Right lobe of liver (tissue), 6 donors: ENCODE results near the gene TRAF6. TPM values are rescaled to one million over a fixed set of nuclear protein-coding genes. Genes with fewer than 3 reads are reported as not detected.
A peak's percentile ranks its signal among the peaks of the same experiment; 100 is the strongest.

Experiments used
- ATAC-seq, 4 donors: fragments of 200-7000 bp; cut with Tn5 transposase; one replicate each; pipeline ENCODE4 v1.9.1; 2020; ENCODE audit warnings: mild to moderate bottlenecking in 4 of 4, moderate library complexity in 4 of 4
- DNase-seq, 3 donors: peaks; one replicate each; pipeline ENCODE4 v3.0.0-alpha.2; 2020
- H3K27ac ChIP-seq, 3 donors: fragments of 200-600 bp; one replicate each; pipeline ENCODE4 v1.8.0; 2022
- H3K27me3 ChIP-seq, 2 donors: fragments of 200-600 bp; one replicate each; pipeline ENCODE4 v1.8.0; 2022
- H3K36me3 ChIP-seq, 4 donors: fragments of 200-600 bp; sonication (generic) in 1 of 4; one replicate each; pipeline versions ENCODE4 v1.5.1 to v1.8.0; 2017 to 2022; ENCODE audit warnings: control low read depth in 1 of 4
- H3K4me1 ChIP-seq, 4 donors: fragments of 200-600 bp; sonication (generic) in 1 of 4; one replicate each; pipeline versions ENCODE4 v1.5.1 to v1.8.0; 2017 to 2022; ENCODE audit warnings: control low read depth in 1 of 4
- H3K4me3 ChIP-seq, 3 donors: fragments of 200-600 bp; one replicate each; pipeline ENCODE4 v1.8.0; 2022
- H3K9me3 ChIP-seq, 4 donors: fragments of 200-600 bp; sonication (generic) in 1 of 4; one replicate each; pipeline versions ENCODE4 v1.5.1 to v1.8.0; 2017 to 2022; ENCODE audit warnings: control low read depth in 1 of 4
- CTCF ChIP-seq, 4 donors: fragments of 200-600 bp in 3 of 4; fragments of 450-650 bp in 1 of 4; IDR thresholded peaks; one replicate each; pipeline versions ENCODE4 v1.5.1 to v1.8.0; 2016 to 2022; ENCODE audit warnings: antibody characterized with exemption in 4 of 4, mild to moderate bottlenecking in 2 of 4
- POLR2A ChIP-seq: fragments of 450-650 bp; IDR thresholded peaks from one replicate; pipeline ENCODE4 v1.6.1; 2017; ENCODE audit warnings: antibody characterized with exemption, mild to moderate bottlenecking
- WGBS: methylation state at CpG from one replicate; pipeline ENCODE4 v1.1.6; 2018; ENCODE audit warnings: low coverage, low lambda C conversion rate; ENCODE audit not compliant: insufficient coverage; ENCODE audit errors: missing lambda C conversion rate; 5-methylcytosine and 5-hydroxymethylcytosine counted together
- intact Hi-C, 2 donors: fragments of 100-400 bp; cut with DNase I; formaldehyde crosslinking; loops; one replicate each; pipeline versions ENCODE4 v1.11.2 to v1.14.1; 2022
- total RNA-seq, 6 experiments: library from RNA; depleted of rRNA in 2 of 6; stranded (reverse); fragments of >200 nt in 2 of 6; fragmentation: NEBNext Ultra II Directional in 3 of 6; extraction: Animal tissue kit (Norgen Biotek cat#: 25700) in 3 of 6; gene quantifications; one replicate each; pipeline versions ENCODE4 v1.1.0 to v1.2.4, GENCODE V29; 2016 to 2023
- donor health status: DM: no; HTN: yes; CAD: no.
- donor health status: DM: no; HTN: no; CAD: no.
- donor health status: DM: no; HTN: no; CAD: no.
- donor health status: DM: no; HTN: yes; CAD: no.
- donor health status: DM: no; HTN: yes; CAD: no.

The TRAF6 gene
- total RNA-seq, 6 experiments from 2014 or later: 4.9 to 7.4 (median 6.7) TPM

GRCh38 chr11:36550385-36551115, 40.5 kb upstream of the TRAF6 start:
- TF ChIP-seq CTCF (IDR thresholded peaks at IDR 0.05) (no peak), POLR2A (no peak)
- 7% methylated on average over 1 of the region's 1 CpG for WGBS

GRCh38 chr11:36540998-36541397, 30.9 kb upstream of the TRAF6 start:
- 9% methylated on average over 6 of the region's 6 CpGs for WGBS
- Histone ChIP-seq H3K4me3 (no peak overlapping the region), H3K4me1 (no peaks in the 10 kb centered on the region), H3K36me3 (no peaks in the 10 kb centered on the region), H3K9me3 (no peaks in the 10 kb centered on the region), H3K27ac (no peak overlapping the region), H3K27me3 (no peaks in the 10 kb centered on the region)
- DNase-seq (peak in 2 of 3 donors; percentile 30 to 57), ATAC-seq (peak; percentile 85 to 97 (median 92))
- intact Hi-C loops: no loop called here
- TF ChIP-seq POLR2A (no peak), CTCF (IDR thresholded peaks at IDR 0.05) (peak; percentile 43 to 53 (median 48))

More at GRCh38 chr11:36550385-36551115, 40.5 kb upstream of the TRAF6 start:
- no peak for DNase-seq
- Histone ChIP-seq H3K36me3 (no peaks in the 10 kb centered on the region), H3K4me3 (no peak overlapping the region), H3K4me1 (no peaks in the 10 kb centered on the region), H3K27ac (no peak overlapping the region), H3K9me3 (no peaks in the 10 kb centered on the region), H3K27me3 (no peaks in the 10 kb centered on the region)
- no peak for ATAC-seq
- intact Hi-C loops: no loop called here

- Histone ChIP-seq H3K4me3 (no peak overlapping the region), H3K4me1 (no peaks in the 10 kb centered on the region), H3K27ac (no peak overlapping the region), H3K27me3 (no peaks in the 10 kb centered on the region), H3K9me3 (no peaks in the 10 kb centered on the region), H3K36me3 (no peaks in the 10 kb centered on the region)
- ATAC-seq (no peak), DNase-seq (no peak)
- 67% methylated on average over 3 of the region's 3 CpGs for WGBS
- intact Hi-C loops: no loop called here
- TF ChIP-seq POLR2A (no peak), CTCF (IDR thresholded peaks at IDR 0.05) (no peak)
These were observed 24.3 kb upstream of the TRAF6 start for GRCh38 chr11:36534276-36534840.

- intact Hi-C loops: no loop called here
- H3K36me3 ChIP-seq: no peaks in the 10 kb centered on the region
- ATAC-seq (peak; percentile 76 to 86 (median 82)), DNase-seq (peak in 1 of 3 donors; percentile 19)
- no peak overlapping the region for H3K4me3 ChIP-seq
- no peaks in the 10 kb centered on the region for H3K27me3 ChIP-seq
- WGBS: 48% methylated on average over 7 of the region's 8 CpGs
- no peaks in the 10 kb centered on the region for H3K9me3 ChIP-seq
- no peak for TF ChIP-seq POLR2A
- no peak for TF ChIP-seq CTCF (IDR thresholded peaks at IDR 0.05)
- H3K27ac ChIP-seq: peak overlapping the region in 2 of 3 donors; percentile 13 to 48
- H3K4me1 ChIP-seq: no peaks in the 10 kb centered on the region
These were observed 23.0 kb upstream of the TRAF6 start for GRCh38 chr11:36532941-36533601.
